NCI-H460 (cell line): ENCODE measurements around the gene PHLPP1. TPM values are rescaled to one million over a fixed set of nuclear protein-coding genes. Genes with fewer than 3 reads are reported as not detected.
A peak's percentile ranks its signal among the peaks of the same experiment; 100 is the strongest.

Source experiments
- DNase-seq: peaks from one replicate; pipeline ENCODE4 v3.0.0-alpha.2; 2016; ENCODE audit warnings: low read depth; ENCODE audit errors: extremely low read depth
- total RNA-seq: library from RNA; depleted of rRNA; stranded (reverse); fragments of >200 nt; shearing (Covaris generic); gene quantifications from 2 replicates; pipeline ENCODE4 v1.2.3, GENCODE V29; 2014

The PHLPP1 gene
- total RNA-seq, 1 experiment from 2014 or later = 2.1 TPM

DNA sequence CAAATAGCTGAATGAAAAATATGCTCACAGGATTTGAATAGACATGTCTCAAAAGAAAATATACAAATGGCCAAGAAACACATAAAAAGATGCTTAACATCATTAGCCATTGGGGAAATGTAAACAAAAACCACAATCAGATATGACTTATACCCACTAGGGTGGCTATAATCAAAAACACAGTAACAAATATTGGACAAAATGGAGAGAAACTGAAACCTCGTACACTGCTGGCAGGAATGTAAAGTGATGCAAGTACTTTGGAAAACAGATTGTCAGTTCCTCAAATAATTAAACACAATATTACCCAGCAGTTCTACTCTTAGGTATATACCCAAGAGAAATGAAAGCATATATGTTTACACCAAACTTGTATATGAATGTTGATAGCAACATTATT lies 213.0 kb downstream of the PHLPP1 start:
- DNase-seq = no peak

DNA sequence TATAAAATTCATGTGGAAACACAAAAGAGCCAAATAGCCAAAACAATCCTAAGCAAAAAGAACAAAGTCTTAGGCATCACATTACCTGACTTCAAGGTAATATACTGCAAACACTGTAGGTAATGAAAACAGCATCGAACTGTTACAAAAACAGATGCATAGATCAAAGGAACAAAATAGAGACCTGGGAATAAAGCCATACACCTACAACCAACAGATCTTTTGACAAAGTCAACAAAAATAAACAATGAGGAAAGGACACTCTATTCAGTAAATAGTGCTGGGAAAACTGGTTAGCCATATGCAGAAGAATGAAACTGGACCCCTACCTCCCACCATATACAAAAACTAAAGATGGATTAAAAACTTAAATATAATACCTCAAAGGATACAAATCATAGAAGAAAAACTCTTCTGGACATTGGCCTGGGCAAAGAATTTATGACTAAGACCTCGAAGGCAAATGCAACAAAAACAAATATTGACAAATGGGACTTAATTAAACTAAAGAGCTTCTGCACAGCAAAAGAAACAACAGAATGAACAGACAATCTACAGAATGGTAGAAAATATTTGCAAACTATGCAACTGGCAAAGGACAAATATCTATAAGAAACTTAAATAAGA lies 218.0 kb downstream of the PHLPP1 start:
- no peak for DNase-seq

DNA sequence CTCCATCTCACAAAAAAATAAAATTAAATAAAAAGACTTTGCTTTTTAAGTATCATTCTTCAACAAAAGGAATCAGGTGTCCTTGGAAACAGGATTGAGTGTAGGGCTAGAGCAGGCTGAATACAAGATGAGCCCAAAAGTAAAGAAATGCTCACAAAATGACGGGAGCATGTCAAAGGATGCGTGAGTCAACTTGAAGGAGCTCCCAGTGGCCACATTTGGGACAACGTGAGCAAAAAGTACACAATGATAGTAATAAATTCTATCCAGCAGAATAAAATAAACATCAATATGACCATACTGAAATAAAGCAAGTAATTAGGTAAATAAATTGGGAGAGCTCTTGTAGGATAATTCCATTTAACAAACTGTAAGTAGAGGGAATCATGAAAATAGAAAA lies 220.7 kb downstream of the PHLPP1 start:
- DNase-seq = no peak

DNA sequence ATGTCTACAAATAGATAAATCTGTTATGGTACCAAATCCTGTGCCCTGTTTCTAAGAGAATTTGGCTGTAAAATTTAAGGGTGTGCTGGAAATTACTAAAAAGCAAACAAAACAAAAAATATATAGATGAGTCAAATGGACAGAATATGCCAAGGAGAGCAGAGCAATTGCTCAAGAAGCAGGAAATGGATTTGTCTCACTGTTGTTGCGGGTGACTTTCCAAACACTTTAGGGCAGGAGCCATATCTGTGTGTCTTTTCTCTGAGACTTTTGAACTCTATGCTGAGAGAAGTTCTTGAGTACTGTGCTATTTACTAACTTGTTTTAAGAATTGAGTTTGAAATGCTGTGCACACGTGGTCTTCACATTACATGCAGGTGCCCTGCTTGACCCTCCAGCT lies 221.7 kb downstream of the PHLPP1 start:
- no peak for DNase-seq

DNA sequence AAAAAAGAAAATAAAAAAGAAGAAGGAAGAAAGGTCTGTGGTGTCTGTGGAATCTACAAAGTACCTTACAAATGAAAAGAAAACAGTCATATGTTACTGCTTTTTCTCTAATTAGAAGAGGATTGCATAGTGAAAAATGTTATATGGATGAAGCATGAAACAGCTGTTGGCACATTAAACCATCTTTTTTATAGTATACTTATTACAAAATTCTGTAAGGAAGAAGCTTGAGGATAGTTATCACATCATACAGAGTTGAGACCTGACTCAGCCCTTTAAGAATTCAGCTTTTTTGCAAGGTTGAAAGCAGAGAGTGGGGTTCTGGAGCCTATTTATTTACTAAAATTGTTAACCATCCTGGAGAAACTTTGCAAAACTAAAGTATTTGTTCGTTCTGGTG lies 222.7 kb downstream of the PHLPP1 start:
- DNase-seq = no peak

DNA sequence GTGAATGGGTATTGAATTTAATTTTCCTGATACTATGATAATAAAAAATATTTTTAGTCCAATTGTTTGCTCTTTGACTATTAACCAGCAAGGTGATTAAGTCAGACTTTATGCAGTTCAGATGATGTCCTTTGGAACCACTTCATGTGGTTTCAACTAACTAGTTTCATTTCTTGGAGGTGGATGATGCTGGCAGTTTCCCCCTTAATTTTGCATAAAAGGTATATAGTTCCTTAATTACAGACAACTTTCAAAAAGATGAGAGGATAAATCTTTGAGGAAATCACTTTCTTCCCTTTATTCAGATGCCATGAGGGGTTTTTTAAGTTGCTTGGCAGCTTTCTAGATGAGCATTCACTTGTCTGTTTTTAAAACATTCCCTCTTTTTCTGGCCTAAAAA lies 223.1 kb downstream of the PHLPP1 start:
- no peak for DNase-seq

DNA sequence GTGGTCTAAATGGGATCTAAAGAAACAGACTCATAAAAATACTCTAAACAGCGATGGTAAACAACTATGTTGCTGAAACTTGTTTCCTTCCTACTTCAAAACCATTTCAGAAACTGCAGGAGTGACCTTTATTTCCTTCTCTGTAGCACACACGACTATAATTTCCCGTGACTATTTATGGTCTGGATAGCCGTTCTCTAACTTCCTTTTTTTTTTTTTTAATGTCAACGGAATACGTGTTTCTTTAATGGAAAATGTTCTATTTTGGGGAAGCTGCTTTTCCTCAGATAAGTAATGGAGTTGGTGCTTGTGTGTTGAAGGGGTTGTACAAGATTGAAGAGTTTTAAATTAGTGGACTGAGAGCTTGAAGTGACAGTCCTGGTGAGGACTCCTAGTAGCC lies 224.1 kb downstream of the PHLPP1 start:
- DNase-seq = no peak

DNA sequence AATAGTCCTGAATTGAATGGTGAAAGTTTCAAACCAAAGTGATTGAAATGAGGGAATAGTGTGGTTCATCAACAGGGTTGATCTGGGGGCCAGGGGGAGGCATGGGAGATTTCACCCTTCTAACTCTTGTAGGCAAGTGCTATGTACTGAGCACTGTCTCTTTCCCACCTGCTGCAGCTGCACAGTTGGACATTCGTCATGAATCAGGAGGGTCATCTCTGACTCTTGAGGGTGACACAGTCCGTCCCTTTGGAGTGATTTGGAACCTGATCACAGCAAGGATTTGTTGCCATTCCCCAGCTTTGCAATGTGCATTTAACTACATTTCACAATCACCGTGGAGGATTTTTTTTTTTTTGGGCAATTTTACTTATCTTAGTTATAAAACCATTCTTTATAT lies 224.6 kb downstream of the PHLPP1 start:
- DNase-seq = no peak

DNA sequence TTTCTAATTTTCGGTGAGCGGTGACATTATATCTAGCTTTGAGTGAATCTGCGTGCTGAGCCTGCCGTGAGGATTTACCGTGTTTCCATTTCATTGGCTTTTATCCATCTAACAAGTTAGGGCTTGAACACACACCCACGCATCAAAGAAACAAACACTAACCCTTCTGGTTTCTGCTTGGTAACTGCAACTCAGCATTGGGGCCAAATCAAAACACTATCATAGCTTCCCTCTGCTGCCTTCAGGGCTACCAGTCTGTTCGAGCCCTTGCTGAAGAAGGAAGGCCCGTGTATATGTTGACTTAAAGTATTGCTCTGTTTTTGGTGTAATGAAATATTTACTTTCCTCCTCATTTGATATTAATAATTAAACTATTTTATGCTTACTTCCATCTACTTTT lies 227.2 kb downstream of the PHLPP1 start:
- no peak for DNase-seq

DNA sequence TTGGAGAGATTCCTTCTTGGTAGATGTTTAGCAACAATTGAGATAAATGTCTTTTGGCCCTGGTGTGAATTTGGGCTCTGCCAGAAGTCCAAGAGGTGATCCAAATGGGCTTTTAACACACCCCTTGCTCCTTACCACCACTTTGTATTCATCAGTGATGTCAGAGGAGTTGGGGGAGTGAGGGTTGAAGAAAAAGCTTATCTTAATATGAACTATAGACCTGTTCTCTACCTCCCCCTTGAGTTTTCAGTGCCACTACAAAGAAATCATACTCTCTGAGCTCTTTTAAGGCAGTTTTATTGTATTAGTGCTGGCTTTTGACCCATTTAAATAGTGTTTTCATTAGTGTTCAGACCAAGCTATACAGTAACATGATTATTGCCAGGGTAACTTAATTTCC lies 229.1 kb downstream of the PHLPP1 start:
- DNase-seq = no peak

DNA sequence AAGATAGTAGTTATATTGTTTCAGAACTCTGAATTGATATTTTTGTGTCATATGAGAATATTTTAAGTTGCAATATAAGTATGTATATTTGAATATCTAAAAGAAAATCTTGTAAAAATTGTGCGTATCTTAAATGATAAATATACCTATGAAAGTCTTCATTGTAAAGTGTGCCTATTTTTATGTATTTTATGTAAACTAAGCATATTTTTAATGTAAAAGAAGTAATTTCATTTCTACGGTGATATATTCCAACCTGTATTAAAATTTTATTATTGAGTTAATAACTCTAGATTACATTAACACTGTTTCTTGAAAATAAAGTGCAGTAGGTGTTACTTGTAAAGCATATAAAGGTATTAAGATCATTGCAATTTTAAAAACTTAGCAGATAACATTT lies 233.4 kb downstream of the PHLPP1 start:
- DNase-seq = no peak

DNA sequence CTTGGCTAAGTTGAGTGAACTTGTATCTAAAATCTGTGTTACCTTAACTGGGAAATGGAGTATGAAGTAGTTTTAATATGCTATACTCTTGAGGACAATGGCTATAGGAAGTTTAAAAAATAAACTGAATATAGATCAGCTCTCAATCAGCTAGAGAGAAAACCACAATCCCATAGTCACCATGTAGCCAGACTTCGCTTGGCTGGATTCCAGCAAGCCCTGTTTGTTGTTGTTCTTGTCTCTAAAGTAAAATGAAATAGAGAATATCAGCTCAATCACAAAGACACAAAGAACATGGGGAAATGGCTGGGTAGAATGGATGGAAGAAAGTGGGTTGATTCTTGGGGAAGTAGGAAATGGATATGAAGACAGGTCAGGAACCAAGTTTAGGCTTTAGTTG lies 234.9 kb downstream of the PHLPP1 start:
- no peak for DNase-seq

DNA sequence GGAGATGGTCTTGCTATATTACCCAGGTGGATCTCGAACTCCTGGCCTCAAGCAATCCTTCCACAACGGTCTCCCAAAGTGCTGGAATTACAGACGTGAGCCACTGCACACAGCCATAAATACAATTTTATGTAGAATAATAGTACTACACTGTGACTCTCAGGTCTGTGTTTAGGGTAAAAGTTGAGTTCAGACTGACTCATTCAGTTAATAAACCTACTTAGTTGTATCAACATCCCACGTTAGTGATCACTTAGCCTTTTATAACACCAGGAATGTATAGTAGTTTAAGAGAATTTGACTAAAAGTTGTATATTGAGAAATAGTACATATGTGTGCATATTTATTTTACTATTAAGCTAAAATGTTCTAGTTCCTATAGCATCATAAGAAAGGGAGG lies 237.5 kb downstream of the PHLPP1 start:
- no peak for DNase-seq

DNA sequence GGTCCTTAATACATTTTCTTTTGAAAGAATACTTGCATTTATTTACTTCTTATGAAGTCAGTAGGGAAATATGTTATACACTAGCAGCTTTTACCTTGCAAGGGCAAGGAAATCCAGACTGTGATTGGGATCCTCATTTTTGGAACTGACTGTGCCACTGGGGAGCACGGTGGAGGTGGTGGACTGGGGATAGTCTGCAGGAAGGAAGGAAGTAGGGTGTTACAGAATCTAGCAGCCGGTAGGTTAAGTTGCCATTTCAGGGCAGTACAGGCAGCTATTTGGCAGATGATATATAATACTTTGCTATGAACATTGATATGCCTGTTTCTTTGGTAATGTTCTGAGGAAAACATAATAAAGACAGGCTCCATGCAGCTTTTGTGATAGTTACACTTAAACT lies 238.3 kb downstream of the PHLPP1 start:
- DNase-seq = no peak

DNA sequence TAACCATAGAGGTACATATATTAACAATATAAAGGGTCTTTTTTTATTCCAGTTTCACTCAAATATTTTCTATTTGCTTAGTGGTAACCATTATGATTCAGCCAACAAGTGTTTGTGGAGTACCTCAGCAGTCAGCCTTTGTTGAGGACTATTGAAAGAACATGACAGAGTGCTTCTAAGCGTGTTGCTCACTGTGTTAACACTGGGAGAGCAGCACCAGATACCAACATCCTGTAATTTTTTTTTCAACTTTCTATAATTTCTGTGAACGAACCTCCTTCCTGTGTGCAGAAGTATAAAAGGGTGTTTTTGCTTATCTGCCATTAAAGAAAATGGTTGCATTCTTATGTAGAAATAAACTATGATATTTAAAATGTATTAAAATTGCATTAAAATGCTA lies 239.0 kb downstream of the PHLPP1 start:
- no peak for DNase-seq

DNA sequence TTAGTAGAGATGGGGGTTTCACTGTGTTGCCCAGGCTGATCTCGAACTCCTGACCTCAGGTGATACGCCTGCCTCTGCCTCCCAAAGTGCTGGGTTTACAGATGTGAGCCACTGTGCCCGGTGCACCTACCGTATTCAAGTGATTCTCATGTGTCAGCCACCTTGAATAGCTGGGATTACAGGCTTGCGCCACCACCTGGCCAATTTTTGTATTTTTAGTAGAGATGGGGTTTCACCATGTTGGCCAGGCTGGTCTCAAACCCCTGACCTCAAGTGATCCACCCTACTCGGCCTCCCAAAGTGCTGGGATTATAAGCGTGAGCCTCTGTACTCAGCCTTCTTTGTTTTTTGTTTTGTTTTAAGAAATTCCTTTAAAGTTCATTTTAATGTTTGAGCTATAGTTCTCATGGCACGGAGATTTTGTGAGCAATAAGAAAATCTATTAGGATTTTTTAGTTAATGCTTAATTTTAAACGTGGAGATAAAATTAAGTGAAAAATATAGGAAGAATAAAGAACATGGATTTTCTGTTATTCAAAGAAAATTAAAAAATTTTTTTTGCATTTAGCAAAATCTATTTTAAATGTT lies 242.6 kb downstream of the PHLPP1 start:
- peak; percentile 57 for DNase-seq

DNA sequence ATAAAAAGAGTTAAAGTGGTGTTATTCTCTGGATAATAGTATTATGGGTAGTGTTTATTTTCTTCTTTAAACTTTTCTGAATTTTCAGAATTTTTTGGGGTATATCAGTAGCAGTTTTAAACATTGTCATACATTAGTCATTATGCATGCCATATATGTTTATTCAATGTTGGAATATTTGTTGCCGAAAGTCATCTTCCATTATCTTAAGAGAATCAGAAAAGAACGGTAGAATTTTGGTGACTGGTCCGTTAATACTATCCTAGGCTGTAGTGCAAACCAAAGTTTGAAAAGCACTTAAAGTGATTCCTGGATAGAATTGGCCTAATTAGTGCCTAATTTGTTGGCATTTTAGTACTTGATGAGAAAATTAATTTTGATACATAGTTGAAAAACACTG lies 244.1 kb downstream of the PHLPP1 start:
- DNase-seq = no peak

DNA sequence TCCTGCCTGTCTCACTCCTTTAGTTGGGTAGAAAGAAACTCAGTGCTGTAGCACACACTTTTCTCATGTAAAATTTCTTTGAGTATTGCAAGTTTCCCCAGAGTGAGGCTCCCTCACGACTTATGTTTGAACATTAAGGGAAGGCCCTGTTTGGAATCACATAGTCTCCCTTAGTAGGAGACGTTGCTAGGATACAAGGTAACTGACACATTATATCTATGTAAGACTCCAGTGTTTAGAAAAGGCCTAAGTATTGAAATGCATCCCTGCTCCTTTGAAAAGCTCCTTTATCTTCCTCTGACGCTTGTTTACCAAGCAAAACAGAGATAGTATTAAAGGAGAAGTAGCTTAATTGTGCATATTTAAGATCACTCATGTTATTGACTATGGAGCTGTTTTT lies 248.2 kb downstream of the PHLPP1 start:
- no peak for DNase-seq

DNA sequence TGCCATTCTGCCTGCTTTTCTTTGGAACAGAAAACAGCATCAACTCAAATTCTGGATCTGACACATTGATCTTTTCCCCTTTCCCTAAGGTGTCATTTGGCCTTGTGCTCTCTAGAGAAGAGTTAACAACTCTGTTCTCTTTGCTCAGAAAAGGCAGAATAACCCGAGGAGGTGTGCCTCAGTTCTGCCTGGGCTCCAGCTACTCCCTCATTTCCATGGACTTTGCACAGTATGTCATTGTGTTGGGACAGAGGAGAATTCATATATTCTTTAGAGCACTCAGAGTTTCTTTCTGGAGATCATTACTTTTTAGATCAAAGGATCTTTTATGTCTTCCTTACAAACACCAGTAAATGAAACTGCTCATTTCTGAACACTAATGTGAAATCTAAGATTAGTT lies 249.1 kb downstream of the PHLPP1 start:
- DNase-seq = no peak

DNA sequence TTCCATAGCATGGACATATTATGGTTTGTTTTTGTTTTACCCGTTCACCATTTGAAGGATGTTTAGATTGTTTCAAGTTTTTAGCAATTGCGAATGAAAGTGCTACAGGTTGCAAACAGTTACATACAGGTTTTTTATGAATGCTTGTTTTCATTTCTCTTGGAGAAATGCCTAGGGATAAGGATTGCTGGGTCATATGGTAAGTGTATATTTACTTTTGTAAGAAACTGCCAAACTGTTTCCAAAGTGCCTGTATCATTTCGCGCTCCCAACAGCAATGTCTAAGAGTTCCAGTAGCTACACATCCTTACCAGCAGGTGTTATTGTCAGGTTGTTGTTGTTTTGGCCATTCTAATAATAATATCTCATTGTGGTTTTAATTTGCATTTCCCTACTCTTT lies 251.7 kb downstream of the PHLPP1 start:
- DNase-seq = no peak

DNA sequence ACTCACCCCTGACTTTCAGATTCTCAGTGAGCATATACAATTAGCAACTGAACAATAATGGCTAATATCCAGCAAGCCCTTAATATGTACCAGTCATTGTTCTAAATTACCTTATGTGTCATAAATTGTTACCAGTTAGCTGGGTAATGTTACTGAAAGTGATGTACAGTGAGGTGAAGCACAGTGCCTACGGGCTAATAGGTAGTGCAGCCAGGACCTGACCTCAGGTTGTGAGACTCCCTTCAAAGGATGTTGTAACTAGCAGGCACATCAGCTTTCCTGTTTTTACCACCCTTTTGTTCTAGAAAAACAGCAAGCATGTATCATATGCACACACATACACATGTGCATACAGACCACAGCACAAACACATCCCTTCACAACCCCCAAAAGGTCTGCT lies 258.3 kb downstream of the PHLPP1 start:
- DNase-seq = no peak

DNA sequence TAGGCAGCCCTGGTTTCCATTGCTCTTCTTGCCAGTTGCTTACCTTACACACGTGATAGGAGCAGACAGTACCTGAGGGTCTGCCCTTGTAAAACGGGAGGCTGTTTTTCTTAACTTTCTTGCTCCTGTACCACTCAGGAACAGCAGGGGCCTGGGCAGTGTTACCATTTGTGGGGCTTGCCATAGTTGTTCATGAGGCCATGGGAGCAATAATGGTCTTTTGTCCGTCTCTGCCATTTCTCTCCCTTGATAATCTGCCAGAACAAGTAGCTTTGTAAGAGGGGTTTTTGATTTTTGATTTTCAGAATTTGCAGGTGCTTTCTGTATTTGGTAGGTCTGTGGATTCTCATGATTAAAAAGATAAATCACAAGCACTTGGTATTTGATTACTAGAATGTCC lies 259.0 kb downstream of the PHLPP1 start:
- DNase-seq = no peak
